Renal cortical epithelial cell (primary cell): ENCODE measurements around the gene C20orf204. TPM values are rescaled to one million over a fixed set of nuclear protein-coding genes. Genes with fewer than 3 reads are reported as not detected.
"Not testable (repeated sequence)": the region's sequence is repeated elsewhere in the genome, so short reads cannot be mapped to it uniquely, and the experiment has no call there.

Experiments
- DNase-seq: peaks from one replicate; pipeline ENCODE4 v3.0.0-alpha.2; 2011; ENCODE audit warnings: low read depth
- total RNA-seq: library from RNA; depleted of rRNA; stranded (reverse); fragments of >200 nt; gene quantifications from 2 replicates; pipeline ENCODE4 v1.2.3, GENCODE V29; 2014

The C20orf204 gene, protein sequence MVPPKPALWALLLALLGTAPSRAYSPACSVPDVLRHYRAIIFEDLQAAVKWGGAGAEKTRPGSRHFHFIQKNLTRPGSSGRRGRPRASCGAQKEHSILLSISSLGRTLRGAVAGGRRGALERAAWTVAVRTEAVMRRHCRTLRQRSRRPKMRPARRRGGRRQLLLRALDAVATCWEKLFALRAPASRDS
- total RNA-seq = 0.45 TPM in 1 of 2 replicates, not detected in the other

DNA sequence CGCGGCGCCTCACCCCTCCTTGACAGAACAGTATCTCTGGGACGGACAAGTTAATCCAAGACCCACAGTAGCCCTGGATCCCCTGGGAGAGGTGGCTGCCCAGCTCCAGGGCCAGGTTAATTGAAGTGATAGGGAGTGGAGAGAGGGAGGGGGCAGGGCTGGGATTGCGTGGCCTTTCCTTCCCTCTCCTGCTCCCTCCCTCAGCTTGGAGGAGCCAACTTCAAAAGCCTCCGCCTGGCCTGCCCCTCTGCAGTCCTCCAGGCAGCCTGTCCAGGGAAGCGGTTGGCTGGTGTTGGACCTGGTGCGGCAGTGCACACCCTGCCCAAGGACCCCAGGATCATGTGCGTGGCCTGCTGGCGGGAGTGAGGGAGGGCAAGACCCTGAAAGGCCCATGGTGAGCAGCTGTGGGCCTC, at the start of gene C20orf204:
C20orf204 (plus strand) TSS at position 250 of the 413 bp plus-strand sequence; CDS start at position 392, 142 bp downstream.
- no peak for DNase-seq

DNA sequence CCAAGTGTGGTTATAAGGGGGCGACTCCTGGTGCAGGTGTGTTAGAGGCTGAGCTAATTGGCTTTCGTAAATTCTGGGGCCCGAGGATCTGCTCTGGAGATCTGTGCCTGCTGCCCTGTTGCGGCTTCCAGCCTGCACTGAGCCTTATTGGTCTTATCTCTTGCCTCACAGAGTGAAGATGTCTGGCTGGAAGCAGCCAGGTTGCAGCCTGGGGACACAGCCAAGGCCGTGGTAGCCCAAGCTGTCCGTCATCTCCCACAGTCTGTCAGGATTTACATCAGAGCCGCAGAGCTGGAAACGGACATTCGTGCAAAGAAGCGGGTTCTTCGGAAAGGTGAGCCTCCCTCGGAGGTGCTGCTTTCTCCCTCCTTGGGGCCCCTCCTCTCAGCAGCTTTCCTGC, 35.1 kb upstream of the C20orf204 start:
- DNase-seq = no peak

DNA sequence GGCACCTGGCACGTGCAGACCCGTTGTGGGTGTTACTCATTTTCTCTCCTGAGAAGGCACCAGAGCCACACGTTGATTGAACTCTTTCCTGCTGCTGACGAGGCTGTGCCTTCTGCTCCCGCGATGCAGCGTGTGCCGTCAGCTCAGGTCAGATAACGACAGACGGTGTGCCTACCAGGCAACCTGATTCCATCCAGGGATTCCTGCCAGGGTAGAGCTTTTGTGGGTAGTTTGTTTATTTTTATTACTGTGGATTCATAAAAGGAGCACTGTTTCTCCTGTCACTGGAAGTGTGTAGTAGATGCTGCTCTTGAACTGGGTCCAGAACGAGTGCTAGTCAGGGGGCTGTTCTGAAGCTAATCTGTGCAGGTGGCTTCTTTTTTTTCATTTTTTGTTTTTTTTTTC, 34.4 kb upstream of the C20orf204 start:
- DNase-seq = no peak

DNA sequence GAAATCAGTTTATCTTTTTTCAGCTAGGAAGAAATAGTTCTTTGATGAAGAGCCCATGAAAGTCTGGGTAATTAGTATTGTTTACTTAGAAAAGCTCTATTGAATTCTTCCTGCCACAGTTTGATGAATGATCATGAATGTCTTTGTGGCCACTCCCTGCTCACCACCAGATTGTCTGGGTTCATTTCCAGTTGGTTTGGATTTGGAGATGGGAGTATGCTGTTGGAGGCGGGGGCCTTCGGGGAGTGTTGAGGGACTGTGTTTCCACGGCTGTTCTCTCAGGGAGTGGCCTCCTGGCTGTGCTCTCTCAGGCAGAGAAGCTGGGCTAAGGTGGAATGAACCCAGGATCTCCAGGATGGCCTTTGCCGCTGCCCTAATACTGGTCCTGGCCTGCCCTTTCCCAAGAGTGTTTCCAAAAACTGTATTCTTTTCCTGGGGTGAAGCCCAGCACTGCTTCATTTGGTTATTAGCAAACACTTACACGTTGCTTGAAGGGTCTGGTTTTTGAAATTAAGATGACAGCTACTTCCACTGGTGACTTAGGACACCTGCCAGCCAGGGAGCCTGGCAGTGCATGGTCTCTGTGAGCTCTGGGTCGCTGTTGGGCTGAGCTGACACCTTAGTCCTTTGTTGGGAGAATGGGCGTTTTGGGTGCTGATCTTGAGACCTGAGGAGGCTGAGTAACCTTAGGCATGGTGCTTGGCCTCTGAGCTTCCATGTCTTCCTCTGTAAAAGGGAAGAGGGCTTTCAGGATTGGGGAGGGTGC, 31.8 kb upstream of the C20orf204 start:
- peak; percentile 16 for DNase-seq

DNA sequence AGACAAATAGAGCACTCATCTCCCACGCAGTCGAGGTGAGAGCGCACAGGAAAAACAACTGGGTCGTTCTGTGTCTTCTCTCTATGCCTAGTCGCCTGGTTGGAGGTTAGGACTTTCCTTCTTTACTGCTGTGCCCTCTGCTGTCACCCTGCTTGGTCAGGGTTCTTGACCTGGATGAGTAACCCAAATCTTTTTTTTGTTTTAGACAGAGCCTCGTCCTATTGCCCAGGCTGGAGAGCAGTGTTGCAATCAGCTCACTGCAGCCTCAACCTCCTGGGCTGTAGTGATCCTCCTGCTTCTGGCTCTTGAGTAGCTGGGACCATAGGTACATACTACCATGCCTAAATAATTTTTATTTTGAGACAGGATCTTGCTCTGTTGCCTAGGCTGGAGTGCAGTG, 30.6 kb upstream of the C20orf204 start:
- DNase-seq = peak; percentile 10

DNA sequence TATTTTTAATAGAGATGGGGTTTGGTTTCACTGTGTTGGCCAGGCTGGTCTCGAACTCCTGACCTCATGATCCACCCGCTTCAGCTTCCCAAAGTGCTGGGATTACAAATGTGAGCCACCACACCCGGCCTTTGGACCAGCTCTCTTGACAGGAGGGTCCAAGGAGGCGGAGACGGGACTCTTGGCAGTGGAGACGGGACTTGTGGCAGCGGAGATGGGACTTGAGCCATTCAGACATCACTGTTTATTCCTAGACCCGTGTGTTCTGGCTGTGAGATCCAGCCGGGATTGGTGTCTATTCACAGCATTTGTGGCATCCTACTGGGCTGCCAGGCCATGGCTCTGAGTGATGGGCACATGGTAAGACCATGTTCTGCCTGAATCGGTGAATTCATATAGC, 29.5 kb upstream of the C20orf204 start:
- no peak for DNase-seq

DNA sequence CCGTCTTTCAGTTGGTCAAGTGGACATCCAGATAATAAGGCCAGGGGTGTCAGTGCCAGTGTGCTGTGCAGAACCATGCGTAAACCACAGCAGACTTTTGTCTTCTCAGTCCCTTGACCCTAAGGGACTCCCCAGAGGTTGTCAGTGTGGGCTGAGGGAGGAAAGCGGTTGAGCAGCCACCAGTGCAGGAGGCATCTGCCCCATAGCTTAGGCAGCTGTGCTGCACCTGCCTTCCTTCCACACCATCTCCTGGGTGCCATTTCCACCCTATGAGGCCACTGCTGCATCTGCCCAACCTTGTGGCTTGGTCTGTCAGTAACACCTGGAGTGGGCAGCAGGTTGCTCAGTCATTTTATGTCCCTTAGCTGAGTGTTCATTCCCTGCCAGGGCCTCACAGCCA, 29.1 kb upstream of the C20orf204 start:
- no peak for DNase-seq

DNA sequence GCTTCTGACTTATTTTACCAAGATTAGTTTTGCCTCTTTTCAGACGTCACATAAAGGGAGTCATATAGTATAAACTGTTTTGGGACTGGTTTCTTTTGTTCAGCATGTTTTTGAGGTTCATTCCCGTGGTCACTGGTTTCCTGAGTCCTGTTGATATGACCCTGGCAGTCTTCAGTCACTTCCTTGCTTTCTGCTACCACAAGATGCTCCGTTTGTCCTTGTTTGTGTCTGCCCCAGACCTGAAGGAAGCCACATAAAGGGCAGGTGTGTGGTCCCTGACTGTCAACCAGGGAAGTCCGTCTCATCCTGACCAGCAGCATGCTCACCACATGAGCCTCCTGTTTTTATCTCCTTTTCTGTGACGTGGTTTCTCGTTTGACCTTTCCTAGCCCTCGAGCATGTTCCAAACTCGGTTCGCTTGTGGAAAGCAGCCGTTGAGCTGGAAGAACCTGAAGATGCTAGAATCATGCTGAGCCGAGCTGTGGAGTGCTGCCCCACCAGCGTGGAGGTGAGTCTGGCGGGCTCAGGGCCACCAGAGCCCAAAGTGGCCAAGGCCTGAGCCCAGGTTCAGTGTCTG, 26.1 kb upstream of the C20orf204 start:
- no peak for DNase-seq

DNA sequence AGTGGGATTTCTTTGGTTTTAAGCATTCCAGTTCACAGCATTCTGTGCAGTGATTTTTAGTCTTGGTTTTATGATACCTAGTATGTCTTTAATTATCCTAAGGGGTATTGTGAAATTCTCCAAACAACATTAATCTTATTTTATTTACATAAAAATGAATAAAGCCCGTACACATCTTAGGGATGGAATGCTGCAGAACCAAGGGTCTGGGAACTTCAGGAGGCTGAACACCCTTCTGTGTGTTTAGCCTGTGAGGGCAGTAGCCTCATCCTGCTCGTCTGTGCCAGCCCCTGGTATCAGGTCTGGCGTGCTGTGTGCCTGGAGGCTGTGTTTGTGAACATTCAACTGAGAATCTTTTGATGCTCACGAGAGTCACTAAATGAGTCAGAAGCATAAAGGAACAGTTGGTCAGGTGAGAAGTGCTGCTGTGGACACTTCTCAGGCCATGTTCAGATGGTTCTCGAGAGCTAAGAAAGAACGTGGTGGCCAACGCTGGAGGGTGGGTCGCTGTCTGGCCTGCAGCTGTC, 25.2 kb upstream of the C20orf204 start:
- DNase-seq = peak; percentile 34

DNA sequence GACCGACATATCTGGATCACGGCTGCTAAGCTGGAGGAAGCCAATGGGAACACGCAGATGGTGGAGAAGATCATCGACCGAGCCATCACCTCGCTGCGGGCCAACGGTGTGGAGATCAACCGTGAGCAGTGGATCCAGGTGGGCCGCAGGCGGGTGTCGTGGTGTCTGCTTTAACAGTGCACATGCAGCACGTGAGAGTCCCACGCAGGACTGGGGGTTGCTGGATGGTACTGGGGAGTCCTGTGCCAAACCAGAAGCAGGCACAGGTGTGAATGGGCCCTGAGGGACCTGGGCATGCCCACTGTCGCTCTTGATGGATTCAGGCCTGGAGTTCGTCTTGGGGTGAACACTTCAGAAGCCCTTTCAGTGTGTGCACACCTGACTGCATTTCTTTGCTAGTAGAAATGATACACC, 24.6 kb upstream of the C20orf204 start:
- no peak for DNase-seq

DNA sequence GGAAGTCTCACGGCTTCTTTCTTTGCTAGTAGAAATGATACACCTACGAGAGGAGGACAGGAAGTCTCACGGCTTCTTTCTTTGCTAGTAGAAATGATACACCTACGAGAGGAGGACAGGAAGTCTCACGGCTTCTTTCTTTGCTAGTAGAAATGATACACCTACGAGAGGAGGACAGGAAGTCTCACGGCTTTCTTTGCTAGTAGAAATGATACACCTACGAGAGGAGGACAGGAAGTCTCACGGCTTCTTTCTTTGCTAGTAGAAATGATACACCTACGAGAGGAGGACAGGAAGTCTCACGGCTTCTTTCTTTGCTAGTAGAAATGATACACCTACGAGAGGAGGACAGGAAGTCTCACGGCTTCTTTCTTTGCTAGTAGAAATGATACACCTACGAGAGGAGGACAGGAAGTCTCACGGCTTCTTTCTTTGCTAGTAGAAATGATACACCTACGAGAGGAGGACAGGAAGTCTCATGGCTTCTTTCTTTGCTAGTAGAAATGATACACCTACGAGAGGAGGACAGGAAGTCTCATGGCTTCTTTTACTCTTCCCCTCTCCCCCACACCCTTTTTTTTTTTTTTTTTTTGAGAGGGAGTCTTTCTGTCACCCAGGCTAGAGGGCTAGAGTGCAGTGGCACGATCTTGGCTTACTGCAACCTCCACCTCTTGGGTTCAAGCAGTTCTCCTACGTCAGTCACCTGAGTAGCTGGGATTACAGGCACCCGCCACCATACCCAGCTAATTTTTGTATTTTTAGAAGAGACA, 23.4 kb upstream of the C20orf204 start:
- not testable (repeated sequence) for DNase-seq

DNA sequence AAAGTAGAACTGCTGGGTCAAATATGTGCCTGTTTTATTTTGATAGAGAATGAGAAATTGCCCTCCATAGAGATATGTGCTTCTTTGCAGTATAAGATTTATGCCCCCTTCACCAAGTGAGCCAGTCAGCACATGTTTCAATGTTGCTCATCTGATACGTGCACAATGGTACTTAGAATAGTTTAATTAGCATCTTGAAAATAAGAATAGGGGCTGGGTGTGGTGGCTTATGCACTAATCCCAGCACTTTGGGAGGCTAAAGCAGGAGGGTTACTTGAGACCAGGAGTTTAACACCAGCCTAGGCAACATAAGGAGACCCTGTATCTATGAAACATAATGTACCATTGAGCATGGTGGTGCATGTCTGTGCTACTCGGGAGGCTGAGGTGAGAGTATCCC, 20.3 kb upstream of the C20orf204 start:
- DNase-seq = no peak

DNA sequence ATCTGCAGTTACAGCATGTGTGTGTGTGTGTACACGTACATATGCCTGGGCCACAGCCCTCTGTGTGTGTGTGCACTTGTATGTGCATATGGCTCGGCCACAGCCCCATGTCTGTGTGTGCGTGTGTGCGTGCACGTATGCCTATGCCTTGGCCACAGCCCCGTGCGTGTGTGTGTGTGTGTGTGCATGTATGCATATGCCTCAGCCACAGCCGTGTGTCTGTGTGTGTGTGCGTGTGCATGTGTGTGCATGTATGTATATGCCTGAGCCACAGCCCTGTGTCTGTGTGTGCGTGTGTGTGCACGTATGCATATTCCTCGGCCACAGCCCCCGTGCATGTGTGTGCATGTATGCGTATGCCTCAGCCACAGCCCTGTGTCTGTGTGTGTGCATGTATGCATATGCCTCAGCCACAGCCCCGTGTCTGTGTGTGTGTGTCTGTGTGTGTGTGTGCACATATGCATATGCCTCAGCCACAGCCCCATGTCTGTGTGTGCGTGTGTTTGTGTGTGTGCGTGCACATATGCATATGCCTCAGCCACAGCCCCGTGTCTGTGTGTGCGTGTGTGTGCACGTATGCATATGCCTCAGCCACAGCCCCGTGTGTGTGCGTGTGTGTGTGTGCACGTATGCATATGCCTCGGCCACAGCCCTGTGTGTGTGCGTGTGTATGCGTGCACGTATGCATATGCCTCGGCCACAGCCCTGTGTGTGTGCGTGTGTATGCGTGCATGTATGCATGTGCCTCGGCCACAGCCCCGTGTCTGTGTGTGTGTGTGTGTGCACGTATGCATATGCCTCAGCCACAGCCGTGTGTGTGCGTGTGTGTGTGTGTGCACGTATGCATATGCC, 14.6 kb upstream of the C20orf204 start:
- no peak for DNase-seq

DNA sequence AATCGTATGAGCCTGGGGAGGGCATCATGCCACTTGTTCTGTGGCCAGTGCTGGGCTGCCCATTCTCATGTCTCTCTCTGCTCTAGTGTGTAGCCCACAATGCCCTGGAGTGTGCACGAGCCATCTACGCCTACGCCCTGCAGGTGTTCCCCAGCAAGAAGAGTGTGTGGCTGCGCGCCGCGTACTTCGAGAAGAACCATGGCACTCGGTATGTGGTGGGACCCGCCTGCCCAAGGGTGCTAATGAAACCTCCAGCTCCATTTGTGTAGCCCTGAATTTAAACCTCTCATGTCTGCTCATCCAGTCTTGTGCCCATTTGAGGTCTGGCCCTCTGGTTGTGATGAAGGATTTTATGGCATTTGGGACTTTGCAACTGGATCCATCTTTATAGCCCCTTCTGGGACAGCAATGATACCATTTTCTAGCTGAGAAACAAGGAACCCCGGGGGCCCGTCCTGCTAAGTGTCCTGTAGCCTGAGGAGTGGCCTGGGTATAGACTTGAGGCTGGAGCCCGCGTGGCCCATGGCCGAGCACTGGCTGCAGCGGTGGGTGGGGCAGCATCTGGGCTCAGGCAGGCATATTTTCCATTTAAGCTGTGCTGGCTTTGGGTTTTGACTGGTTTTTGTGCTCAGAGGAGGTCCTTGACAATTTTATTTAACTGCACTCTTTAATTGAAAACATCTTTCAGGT, 13.2 kb upstream of the C20orf204 start:
- no peak for DNase-seq

DNA sequence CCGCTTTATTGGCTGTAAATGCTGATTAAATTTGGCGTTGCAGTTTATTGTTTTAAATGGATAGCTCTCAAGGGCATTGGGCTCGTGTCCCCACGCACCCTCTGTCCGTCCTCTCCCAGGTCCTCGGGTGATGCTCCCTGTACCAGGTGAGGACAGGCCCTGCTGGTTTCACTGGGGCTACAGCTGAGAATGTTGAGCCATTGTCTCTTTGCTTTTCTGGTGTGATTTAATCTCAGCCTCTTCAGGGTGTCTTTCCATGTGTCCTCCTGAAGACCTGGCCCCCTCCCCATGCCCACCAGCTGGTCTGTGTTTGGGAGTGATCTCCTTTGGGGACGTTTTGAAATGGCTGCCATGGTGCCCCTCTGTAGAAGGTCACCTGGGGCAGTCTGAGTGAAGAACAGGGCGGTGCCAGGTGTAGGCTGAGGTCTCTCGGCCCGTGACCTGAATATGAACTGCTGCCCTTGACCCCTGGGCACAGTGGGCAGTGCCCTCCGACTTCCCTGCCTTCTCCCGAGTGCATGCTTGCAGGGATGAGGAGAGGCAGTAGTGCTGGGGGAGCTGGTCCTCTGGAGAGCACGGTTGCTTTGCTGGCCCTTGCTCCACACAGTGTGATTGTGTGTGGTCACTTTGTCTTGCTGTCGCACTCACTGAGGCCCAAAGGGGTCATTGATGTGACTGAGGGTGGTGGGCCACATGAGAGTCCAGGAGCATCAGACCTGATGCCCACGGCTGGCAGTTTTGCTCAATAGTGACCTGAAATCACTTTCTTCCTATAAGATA, 12.4 kb upstream of the C20orf204 start:
- no peak for DNase-seq

DNA sequence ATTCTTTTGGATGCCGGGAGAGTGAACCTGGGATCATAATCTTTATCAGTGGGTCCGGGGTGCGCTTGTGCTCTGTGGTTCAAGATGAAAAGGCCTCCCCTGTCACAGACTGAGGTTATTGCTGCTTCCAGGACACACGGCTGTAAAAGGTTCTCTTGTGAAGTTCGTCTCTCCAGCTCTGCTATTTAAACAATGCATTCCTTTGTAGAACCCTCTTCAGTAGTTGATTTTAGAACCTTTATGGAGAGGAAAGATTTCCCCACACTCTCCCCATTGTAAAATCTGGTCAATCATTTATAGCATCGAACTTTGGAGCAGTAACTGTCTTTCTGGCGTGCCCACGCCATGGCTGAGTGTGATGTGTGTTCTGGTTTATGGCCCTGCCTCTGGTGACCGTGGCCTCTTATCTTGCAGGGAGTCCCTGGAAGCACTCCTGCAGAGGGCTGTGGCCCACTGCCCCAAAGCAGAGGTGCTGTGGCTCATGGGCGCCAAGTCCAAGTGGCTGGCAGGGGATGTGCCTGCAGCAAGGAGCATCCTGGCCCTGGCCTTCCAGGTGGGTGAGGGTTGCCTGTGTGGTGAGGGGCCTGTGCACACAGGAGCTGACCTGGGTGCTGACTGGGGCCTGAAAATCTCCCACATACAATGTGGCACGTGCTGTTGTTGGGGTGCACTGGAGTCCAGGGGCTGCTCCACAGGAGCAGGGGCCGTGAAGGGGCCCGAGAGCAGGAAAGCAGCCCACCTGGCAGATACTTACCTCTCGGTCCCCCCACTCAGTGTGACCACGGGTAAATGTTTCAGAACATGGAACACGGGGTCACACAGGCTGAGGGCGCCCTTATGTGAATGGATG, 11.6 kb upstream of the C20orf204 start:
- DNase-seq = peak; percentile 6

DNA sequence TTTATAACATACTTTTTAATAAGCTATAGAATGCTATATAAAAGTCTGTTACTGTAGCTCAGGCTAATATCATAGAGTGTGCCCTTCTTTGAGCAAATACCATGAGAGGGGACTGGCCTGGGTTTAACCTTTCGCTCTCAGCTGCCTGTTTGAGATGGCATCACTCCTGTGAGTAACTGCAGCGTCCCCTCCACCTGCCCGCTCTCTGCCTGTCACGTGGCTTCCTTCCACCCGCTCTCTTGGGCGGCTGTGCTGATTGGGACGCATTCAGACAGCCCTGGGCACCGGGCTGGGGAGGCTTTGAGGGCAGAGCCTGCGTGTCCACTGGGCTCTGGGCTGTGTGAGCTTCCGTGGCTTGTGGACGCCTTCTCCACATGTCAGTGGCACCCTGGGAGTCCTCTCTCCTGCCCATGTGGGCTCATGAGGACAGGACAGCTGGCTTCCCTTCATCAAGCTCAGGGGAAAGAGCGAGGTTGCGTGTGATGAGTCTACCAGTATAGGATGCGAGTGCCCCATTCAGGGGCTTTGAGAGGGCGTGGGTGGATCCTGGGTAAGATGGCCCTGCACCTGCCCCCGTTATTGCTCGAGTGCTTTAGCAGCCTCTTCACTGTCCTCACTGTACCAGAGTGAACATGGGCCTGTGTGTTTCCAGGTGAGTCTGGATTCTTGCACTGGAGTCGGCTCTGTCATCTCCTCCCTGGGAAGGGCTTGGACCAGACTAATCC, 10.7 kb upstream of the C20orf204 start:
- DNase-seq = no peak

DNA sequence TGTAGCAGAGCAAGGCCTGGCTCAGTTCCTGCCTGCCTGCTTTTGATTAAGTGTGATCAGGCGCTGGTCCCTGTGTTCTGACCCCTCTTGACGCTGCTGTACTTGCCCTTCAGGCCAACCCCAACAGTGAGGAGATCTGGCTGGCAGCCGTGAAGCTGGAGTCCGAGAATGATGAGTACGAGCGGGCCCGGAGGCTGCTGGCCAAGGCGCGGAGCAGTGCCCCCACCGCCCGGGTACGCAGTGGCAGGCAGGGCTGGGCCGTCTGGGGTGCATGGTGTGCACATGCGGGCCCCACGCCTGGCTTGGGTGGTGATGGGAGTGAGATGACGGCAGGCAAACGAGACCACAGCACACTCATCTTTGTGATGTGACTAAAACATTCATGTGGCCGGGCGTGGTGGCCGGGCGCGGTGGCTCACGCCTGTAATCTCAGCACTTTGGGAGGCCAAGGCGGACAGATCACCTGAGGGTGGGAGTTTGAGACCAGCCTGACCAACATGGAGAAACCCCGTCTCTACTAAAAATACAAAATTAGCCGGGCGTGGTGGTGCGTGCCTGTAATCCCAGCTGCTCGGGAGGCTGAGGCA, 10.1 kb upstream of the C20orf204 start:
- no peak for DNase-seq
